IMR-90 (cell line): ENCODE results near the gene LARGE2. TPM values are rescaled to one million over a fixed set of nuclear protein-coding genes. Genes with fewer than 3 reads are reported as not detected.

Source experiments
- ATAC-seq: fragments of 200-7000 bp; cut with Tn5 transposase; 2 replicates; pipeline ENCODE4 v1.9.1; 2020; ENCODE audit warnings: low read depth, mild to moderate bottlenecking, moderate library complexity
- BruUV-seq: library from RNA; stranded (reverse); fragments of 400-500 nt; replicated peaks from 2 replicates; lab custom pipeline; 2021; lab: Mats Ljungman, UMichigan
- CTCF ChIA-PET: fragments of 300-600 bp; formaldehyde crosslinking; extraction: SDS; loops from one replicate; lab custom pipeline; 2021; ENCODE audit warnings: antibody characterized with exemption; lab: Yijun Ruan, JAX
- POLR2A ChIA-PET: fragments of 300-600 bp; sonication (Branson Sonifier 250); formaldehyde crosslinking; loops from one replicate; lab custom pipeline; 2022; ENCODE audit warnings: antibody characterized with exemption; ENCODE audit not compliant: unreplicated experiment; lab: Charles Lee
- DNase-seq: peaks from one replicate; pipeline ENCODE4 v3.0.0; 2013
- H2AFZ ChIP-seq: replicated peaks from 2 replicates; pipeline ENCODE3; 2013; ENCODE audit warnings: low read length, mild to moderate bottlenecking; ENCODE audit not compliant: poor library complexity
- H2AK5ac ChIP-seq: 2 replicates; pipeline ENCODE4 v1.6.1; 2013; ENCODE audit warnings: low read depth, low read length, inconsistent platforms
- H2AK9ac ChIP-seq: replicated peaks from 2 replicates; pipeline ENCODE3; 2013; ENCODE audit warnings: mild to moderate bottlenecking, low read depth, low read length, moderate library complexity; ENCODE audit not compliant: poor library complexity
- H2BK120ac ChIP-seq: 2 replicates; pipeline ENCODE4 v1.6.1; 2013; ENCODE audit warnings: low read depth, low read length, inconsistent platforms
- H2BK15ac ChIP-seq: 3 replicates; pipeline ENCODE4 v1.6.1; 2013; ENCODE audit warnings: low read depth, low read length, inconsistent platforms
- H2BK20ac ChIP-seq: 2 replicates; pipeline ENCODE4 v1.6.1; 2013; ENCODE audit warnings: low read depth, mild to moderate bottlenecking, inconsistent platforms, low read length, moderate library complexity
- H2BK5ac ChIP-seq: 2 replicates; pipeline ENCODE4 v1.6.1; 2013; ENCODE audit warnings: mild to moderate bottlenecking, low read depth, low read length, inconsistent platforms; ENCODE audit not compliant: poor library complexity, severe bottlenecking
- H3K14ac ChIP-seq: replicated peaks from 2 replicates; pipeline ENCODE4 v1.6.1; 2013; ENCODE audit warnings: low read depth, low read length, inconsistent platforms
- H3K18ac ChIP-seq: 2 replicates; pipeline ENCODE4 v1.6.1; 2013; ENCODE audit warnings: low read depth, low read length, control low read depth
- H3K23ac ChIP-seq: 2 replicates; pipeline ENCODE4 v1.6.1; 2013; ENCODE audit warnings: low read depth, low read length, inconsistent platforms
- H3K27ac ChIP-seq: 2 replicates; pipeline ENCODE4 v1.5.1; 2013; ENCODE audit warnings: mild to moderate bottlenecking, control low read depth, low read length; ENCODE audit not compliant: insufficient read depth
- H3K27me3 ChIP-seq: 2 replicates; pipeline ENCODE4 v1.6.1; 2013; ENCODE audit warnings: low read length; ENCODE audit not compliant: control insufficient read depth, insufficient read depth
- H3K36me3 ChIP-seq: 2 replicates; pipeline ENCODE4 v1.6.1; 2013; ENCODE audit warnings: low read length, mixed read lengths; ENCODE audit not compliant: control insufficient read depth, insufficient read depth
- H3K4ac ChIP-seq: 2 replicates; pipeline ENCODE4 v1.6.1; 2013; ENCODE audit warnings: low read depth, low read length, inconsistent platforms
- H3K4me1 ChIP-seq: 2 replicates; pipeline ENCODE4 v1.6.1; 2013; ENCODE audit warnings: low read length, mixed read lengths; ENCODE audit not compliant: control insufficient read depth, insufficient read depth
- H3K4me2 ChIP-seq: 2 replicates; pipeline ENCODE4 v1.6.1; 2013; ENCODE audit warnings: low read depth, mild to moderate bottlenecking, control low read depth, low read length, moderate library complexity
- H3K4me3 ChIP-seq: 2 replicates; pipeline ENCODE4 v1.5.1; 2013; ENCODE audit warnings: low read depth, mild to moderate bottlenecking, control low read depth, low read length, moderate library complexity; ENCODE audit not compliant: insufficient read depth
- H3K56ac ChIP-seq: 2 replicates; pipeline ENCODE4 v1.6.1; 2013; ENCODE audit warnings: low read length, inconsistent platforms; ENCODE audit not compliant: insufficient read depth; ENCODE audit errors: extremely low read depth
- H3K79me1 ChIP-seq, 2 experiments: 2 replicates each; pipeline ENCODE4 v1.6.1; 2013; ENCODE audit warnings: low read length in 2 of 2, inconsistent platforms in 1 of 2, low read depth in 1 of 2
- H3K9ac ChIP-seq: 2 replicates; pipeline ENCODE4 v1.6.1; 2013; ENCODE audit warnings: low read depth, low read length, control low read depth
- H3K9me1 ChIP-seq: 2 replicates; pipeline ENCODE4 v1.6.1; 2013; ENCODE audit warnings: low read length, inconsistent platforms; ENCODE audit not compliant: insufficient read depth
- H3K9me3 ChIP-seq: 2 replicates; pipeline ENCODE4 v1.6.1; 2013; ENCODE audit warnings: low read length; ENCODE audit not compliant: control insufficient read depth, insufficient read depth
- H4K20me1 ChIP-seq: 2 replicates; pipeline ENCODE4 v1.6.1; 2013; ENCODE audit warnings: low read length, inconsistent platforms; ENCODE audit not compliant: insufficient read depth
- H4K5ac ChIP-seq: 2 replicates; pipeline ENCODE4 v1.6.1; 2013; ENCODE audit warnings: mild to moderate bottlenecking, low read depth, low read length, control low read depth
- H4K8ac ChIP-seq, 2 experiments: 2 replicates each; pipeline ENCODE4 v1.6.1; 2013; ENCODE audit warnings: low read depth in 2 of 2, low read length in 2 of 2, control low read depth in 1 of 2, inconsistent platforms in 1 of 2
- H4K91ac ChIP-seq: 2 replicates; pipeline ENCODE4 v1.6.1; 2013; ENCODE audit warnings: low read depth, low read length, inconsistent platforms; ENCODE audit not compliant: insufficient read depth
- CHD1 ChIP-seq: IDR thresholded peaks from 2 replicates; pipeline ENCODE4 v1.6.1; 2012; ENCODE audit warnings: low read depth, low read length, improper control_type of control experiment
- ELK1 ChIP-seq: fragments of 150-350 bp; IDR thresholded peaks from 2 replicates; pipeline ENCODE4 v1.6.1; 2016; ENCODE audit warnings: low read depth, mild to moderate bottlenecking, low read length, moderate library complexity, borderline replicate concordance
- FOS ChIP-seq: fragments of 150-350 bp; IDR thresholded peaks from 2 replicates; pipeline ENCODE4 v1.6.1; 2016; ENCODE audit warnings: low read depth, low read length
- MAFK ChIP-seq: IDR thresholded peaks from 2 replicates; pipeline ENCODE4 v1.6.1; 2012; ENCODE audit warnings: low read depth, low read length, improper control_type of control experiment
- POLR2A ChIP-seq: IDR thresholded peaks from 2 replicates; pipeline ENCODE4 v1.6.1; 2012; ENCODE audit warnings: mild to moderate bottlenecking, low read depth, low read length
- RFX5 ChIP-seq: IDR thresholded peaks from 2 replicates; pipeline ENCODE4 v1.8.0; 2012; ENCODE audit warnings: low read depth, mild to moderate bottlenecking, low read length, moderate library complexity
- WGBS, 2 experiments: methylation state at CpG; one replicate each; pipeline versions ENCODE4 v1.1.5 to v1.1.7; 2013; ENCODE audit warnings: missing lambda C conversion rate in 2 of 2; ENCODE audit not compliant: insufficient read length in 1 of 2; ENCODE audit errors: extremely low coverage in 2 of 2; 5-methylcytosine and 5-hydroxymethylcytosine counted together
- dilution Hi-C: fragments of 300-500 bp; cut with HindIII; formaldehyde crosslinking; loops from one replicate; pipeline ENCODE4 v1.14.3; 2018; ENCODE audit warnings: low sequenced_read_pairs; ENCODE audit not compliant: unreplicated experiment
- in situ Hi-C: fragments of 300-500 bp; cut with MboI; formaldehyde crosslinking; loops from 3 replicates; pipeline ENCODE4 v1.14.3; 2019; ENCODE audit warnings: low sequenced_read_pairs, inconsistent platforms, mixed read lengths
- intact Hi-C: fragments of 100-400 bp; cut with micrococcal nuclease; formaldehyde crosslinking; loops from 2 replicates; pipeline ENCODE4 v1.10.0; 2022
- polyA plus RNA-seq, 3 experiments: library from polyadenylated mRNA; depleted of rRNA; stranded (reverse); fragments of >200 nt; gene quantifications; 2 replicates each; pipeline ENCODE4 v1.2.3, GENCODE V29; 2012; ENCODE audit warnings: low replicate concordance in 1 of 3
- total RNA-seq: library from RNA; depleted of rRNA; stranded (reverse); fragments of >200 nt; gene quantifications from 2 replicates; pipeline ENCODE4 v1.2.3, GENCODE V29; 2012

Gene LARGE2
- total and polyA plus RNA-seq, 2 of the 4 experiments (the other 2 are of a cell fraction), result 0.03 TPM; not detected in 1

GRCh38 chr11:45905095-45905494, 17.4 kb upstream of the LARGE2 start:
- H4K91ac ChIP-seq, result no peak overlapping the region
- no peak overlapping the region for H2BK20ac ChIP-seq
- no peaks in the 10 kb centered on the region for H3K9me1 ChIP-seq
- no peak overlapping the region for H2BK5ac ChIP-seq
- ChIA-PET POLR2A (no interaction called here), CTCF (no interaction called here)
- H3K27me3 ChIP-seq, result no peaks in the 10 kb centered on the region
- DNase-seq (no peak), ATAC-seq (no peak)
- H3K9ac ChIP-seq, result no peak overlapping the region
- peaks cover 14% of the 10 kb centered on the region; the same call in 1 of the 2 replicates for H4K20me1 ChIP-seq
- no peak overlapping the region for H2BK15ac ChIP-seq
- no peak overlapping the region for H3K4me3 ChIP-seq
- in situ Hi-C loops (no loop called here), dilution Hi-C loops (no loop called here), intact Hi-C loops (no loop called here)
- H2AK9ac ChIP-seq, result no peak overlapping the region
- H3K79me1 ChIP-seq, result peaks cover 0 to 4% of the 10 kb centered on the region in 2 experiments; a peak in 1 of 4 replicates
- H2AK5ac ChIP-seq, result no peak overlapping the region
- 93% methylated on average over 10 of the region's 19 CpGs; no CpG with 5 or more reads in 1 of the 2 experiments for WGBS, 2 experiments
- H3K27ac ChIP-seq, result no peak overlapping the region
- no peak overlapping the region for H2BK120ac ChIP-seq
- no peak overlapping the region for H4K5ac ChIP-seq
- no TSS peak for BruUV-seq
- H3K23ac ChIP-seq, result no peak overlapping the region
- no peak overlapping the region for H3K4ac ChIP-seq
- TF ChIP-seq CHD1, result no peak
- no peak for TF ChIP-seq MAFK
- no peak for TF ChIP-seq FOS
- TF ChIP-seq POLR2A, result no peak
- no peak for TF ChIP-seq RFX5
- no peak for TF ChIP-seq ELK1
- peaks cover 19% of the 10 kb centered on the region for H3K36me3 ChIP-seq
- peaks cover 7% of the 10 kb centered on the region; the same call in 1 of the 2 replicates for H3K4me1 ChIP-seq
- H4K8ac ChIP-seq, result no peak overlapping the region
- H3K14ac ChIP-seq, result no peak overlapping the region
- no peak overlapping the region for H3K18ac ChIP-seq
- H3K4me2 ChIP-seq, result no peak overlapping the region
- no peak overlapping the region for H2AFZ ChIP-seq
- no peaks in the 10 kb centered on the region for H3K9me3 ChIP-seq
- H3K56ac ChIP-seq, result no peak overlapping the region
